Right hindlimb (tissue), 1 donor: ENCODE results near the gene MOK.

Experiments
- DNase-seq: peaks from one replicate; pipeline ENCODE4 v3.0.0-alpha.2; 2018

Gene MOK

GRCh38 chr14:102201353-102201738 lies 103.6 kb downstream of the MOK start:
- no peak for DNase-seq

DNA sequence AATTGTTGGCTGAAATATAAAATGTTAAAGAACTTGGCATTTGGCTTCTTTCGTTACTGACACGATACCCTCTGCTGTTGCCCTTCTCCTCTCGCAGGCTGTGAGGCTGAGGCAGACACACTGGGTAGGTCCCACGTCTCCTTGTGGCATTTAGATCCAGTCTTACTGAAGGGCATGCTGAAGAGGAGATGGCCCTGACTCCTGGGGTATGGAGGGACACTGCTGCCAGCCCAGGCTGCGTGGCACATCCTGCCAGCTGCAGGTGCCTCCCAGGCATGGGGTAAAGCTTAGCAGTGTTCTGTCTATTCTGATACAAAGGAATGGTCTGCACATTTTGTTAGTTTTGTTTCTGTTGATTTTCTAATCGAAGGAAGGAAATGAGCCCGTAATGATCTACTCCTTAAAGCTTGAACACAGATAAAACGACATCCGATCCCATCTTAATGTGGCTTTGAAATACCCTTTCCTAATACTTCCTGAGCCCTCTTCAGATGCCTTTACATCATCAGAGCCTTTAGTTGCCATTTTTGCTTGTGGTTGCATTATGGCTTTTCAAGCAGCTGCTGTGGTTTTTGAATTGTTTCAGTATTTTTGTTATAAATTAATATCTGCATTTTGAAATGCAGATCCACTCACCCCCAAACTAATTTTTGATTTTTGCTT lies 104.1 kb downstream of the MOK start:
- no peak for DNase-seq

GRCh38 chr14:102197317-102197853 lies 107.6 kb downstream of the MOK start:
- no peak for DNase-seq

GRCh38 chr14:102196902-102197230 lies 108.1 kb downstream of the MOK start:
- no peak for DNase-seq

GRCh38 chr14:102196039-102196901 lies 108.7 kb downstream of the MOK start:
- DNase-seq = no peak

GRCh38 chr14:102195446-102195845 lies 109.5 kb downstream of the MOK start:
- no peak for DNase-seq

- DNase-seq = no peak
These were observed 110.1 kb downstream of the MOK start for GRCh38 chr14:102194856-102195255.

DNA sequence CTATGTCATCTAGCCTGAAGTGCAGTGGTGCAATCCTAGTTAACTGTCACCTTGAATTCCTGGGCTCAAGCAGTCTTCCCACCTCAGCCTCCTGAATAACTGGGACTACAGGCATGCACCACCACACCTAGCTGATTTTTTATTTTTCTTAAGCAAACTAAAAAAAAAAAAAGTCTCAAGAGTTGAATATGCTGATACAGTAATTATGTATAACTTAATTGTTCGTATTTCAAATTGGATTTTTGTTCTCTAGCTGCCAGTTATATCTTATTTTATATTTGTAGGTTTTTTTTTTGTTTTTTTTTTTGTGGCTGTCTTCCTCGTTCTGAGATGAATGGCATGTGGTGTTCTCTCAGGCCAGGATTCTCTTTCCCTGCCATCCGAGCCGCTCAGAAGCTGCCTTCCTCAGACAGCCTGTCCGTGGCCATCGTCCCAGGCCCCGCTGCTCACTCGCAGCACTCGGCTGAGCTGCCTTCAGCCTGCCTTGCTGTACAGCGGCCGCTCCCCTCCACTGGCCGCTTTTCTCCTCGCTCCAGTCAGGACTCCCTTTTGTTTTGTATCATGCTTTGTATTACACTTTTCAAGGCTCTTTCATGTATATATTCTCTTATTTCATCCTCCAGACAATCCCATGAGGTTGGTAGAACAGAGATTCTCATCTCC lies 112.0 kb downstream of the MOK start:
- DNase-seq = no peak

DNA sequence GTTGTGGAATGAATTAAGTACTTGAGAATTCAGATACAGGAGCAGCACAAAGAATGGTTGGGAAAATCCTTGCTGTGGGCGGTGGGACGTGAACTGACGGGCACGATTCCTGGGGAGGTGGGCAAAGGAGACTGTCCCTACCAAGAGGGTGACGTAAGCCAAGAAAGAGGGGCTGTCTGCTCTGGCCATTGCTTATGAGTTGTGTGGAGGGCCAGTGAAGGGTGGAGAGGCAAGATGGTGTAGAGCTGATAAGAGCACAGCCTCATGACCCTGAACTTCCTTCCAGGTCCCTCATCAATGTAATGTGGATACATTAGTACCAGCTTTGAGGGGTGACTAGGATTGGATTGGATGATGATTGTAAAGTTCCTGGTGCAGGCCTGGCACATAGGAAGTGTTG lies 115.1 kb downstream of the MOK start:
- DNase-seq = no peak

- DNase-seq = no peak
These were observed 116.8 kb downstream of the MOK start for GRCh38 chr14:102188187-102188586.

GRCh38 chr14:102187568-102188001 lies 117.4 kb downstream of the MOK start:
- no peak for DNase-seq

DNA sequence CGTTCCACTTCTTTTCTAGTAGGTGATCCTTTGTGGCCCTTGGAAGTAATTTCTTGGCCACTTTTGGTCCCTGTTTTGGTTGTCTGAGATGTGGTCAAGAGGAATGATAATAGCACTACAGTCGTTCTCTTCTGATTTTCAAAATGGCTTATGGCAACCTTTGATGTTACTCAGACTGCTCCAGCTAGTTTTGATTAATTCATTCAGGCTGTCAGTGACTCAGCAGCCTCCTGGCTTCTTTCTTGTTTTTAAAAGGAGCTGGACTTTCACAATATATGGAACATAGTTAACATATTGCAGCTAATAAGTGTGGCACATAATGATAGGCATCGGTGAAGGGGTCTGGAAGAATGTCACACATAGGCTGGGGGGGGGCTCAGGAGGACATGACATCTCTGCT lies 117.9 kb downstream of the MOK start:
- no peak for DNase-seq

- no peak for DNase-seq
These were observed 119.6 kb downstream of the MOK start for GRCh38 chr14:102185360-102185759.

- no peak for DNase-seq
These were observed 120.5 kb downstream of the MOK start for GRCh38 chr14:102184316-102185035.

DNA sequence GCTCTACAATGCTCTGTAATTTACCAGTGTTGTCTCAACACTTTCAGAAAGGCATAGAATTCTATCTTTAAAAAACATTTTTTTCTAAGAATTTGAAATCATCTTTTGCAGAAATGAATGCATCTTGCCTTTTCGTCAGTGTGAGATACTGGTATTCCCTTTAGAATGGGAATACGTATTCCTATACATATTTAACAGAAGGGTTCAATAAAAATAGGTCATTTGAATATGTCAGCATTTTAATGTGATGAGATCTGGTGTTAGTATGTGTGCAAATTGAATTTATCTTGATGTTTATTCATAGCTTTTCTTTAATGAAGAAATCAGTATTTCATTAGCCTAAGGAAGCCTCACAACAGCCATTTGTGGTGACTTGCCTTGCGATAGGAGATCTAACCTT lies 121.1 kb downstream of the MOK start:
- no peak for DNase-seq

- no peak for DNase-seq
These were observed 121.9 kb downstream of the MOK start for GRCh38 chr14:102182936-102183619.

- no peak for DNase-seq
These were observed 122.8 kb downstream of the MOK start for GRCh38 chr14:102182190-102182589.

DNA sequence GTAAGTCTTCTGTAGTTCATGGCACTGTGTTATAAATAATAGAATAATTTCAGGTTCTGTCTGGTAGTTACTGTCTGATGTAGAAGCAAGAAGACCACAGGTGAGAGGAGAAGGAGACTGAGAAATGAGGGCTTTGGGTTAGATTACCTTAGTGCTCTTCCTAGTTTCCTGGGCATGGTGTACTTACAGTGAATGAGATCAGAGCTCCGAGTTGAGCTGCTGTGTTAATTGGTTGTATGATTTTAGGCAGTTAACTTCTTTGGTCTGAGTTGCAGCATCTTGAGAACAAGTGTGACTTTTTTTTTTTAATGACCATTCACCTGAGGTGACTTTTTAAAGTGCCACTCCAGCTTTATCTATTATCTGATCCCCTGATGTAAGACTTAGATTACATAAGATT lies 123.8 kb downstream of the MOK start:
- DNase-seq = no peak

DNA sequence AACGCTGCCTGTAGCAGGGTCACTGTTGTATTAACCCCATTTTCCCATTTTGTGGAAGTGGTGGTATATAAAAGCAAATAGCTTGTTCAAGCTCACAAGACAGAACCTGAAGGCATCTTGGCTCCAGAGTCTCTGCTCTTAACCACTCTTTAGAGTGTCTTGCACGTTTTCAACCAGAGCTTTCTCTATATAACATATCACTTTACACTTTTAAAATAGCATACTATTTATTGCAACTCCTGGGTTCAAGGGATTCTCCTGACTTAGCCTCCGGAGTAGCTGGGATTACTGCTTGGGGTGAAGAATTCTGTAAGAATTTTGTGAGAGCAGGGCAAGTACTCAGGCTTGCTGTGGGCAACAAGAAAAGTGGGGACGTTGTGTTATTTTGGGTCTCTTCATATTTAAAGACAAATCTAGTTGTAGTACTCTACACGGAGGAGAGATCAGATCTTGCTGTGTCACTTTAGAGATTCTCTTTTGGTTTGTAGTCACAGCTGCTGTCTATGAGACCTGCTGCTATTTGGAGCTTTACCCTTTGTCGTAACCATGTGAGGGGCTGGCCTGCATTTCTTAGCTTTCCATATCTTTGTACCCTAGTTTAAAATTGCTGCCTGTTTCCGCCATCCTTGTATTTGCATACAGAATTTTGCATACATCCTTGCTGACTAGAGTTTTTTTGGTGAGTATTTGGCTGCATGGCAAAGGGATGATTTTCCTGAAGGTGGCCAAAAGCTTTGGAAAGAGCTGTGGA lies 124.5 kb downstream of the MOK start:
- DNase-seq = no peak
